ENCODE measurements around the gene CCBE1.

The CCBE1 gene

DNA sequence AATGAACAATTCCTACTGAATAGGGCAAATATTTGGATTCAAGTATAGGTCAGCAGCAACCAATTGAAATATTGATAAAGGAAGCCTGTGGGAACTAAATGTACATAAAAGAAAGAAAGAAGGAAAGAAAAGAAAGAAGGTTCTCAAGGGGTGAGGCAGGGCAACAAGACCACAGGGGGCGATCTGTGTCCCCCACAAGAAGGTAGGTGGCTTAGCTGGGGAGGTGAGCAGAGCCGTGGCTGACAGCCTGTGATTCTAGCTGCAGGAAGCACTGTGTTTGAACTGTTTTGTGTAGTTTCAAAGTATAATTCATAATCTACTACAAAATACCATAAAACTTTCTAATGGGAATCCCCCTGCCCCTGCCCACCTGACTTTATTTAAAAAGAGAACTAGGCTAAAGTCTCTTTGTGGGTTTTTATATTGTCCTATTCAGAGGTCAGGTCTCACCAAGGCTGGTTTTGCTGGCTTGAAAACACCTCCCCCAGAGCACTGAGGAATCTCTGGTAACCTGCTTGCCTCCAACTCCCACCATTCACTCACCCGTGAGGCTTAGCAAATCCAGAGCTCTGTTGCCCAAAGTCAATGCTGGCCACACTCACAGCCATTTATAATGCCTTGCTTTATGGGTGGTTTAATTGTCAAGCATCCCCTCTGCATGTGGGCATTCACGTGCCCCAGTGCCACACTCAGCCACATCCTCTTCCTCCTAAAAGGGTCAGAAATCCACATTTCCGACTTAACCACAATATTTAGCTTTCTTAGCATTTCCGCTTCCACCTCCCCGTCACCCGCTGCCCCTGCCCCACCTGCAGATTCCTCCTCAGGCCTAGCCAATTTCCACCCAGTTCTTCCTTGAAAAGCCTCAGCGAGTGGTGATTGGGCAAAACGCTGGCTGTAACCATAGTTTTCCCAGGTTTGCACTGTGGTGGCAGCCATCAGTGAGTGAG lies 301.7 kb downstream of the CCBE1 start:
- no peak for TF ChIP-seq JUND (IDR thresholded peaks at IDR 0.05; ENCODE audit: low read depth)
- in situ Hi-C loops (cut with HindIII; ENCODE audit: low pct_unique_long_range_greater_than_20kb, low sequenced_read_pairs), result no loop called here
- no peak for DNase-seq (ENCODE audit: low read depth in 1 of 2, low spot score in 1 of 2)

DNA sequence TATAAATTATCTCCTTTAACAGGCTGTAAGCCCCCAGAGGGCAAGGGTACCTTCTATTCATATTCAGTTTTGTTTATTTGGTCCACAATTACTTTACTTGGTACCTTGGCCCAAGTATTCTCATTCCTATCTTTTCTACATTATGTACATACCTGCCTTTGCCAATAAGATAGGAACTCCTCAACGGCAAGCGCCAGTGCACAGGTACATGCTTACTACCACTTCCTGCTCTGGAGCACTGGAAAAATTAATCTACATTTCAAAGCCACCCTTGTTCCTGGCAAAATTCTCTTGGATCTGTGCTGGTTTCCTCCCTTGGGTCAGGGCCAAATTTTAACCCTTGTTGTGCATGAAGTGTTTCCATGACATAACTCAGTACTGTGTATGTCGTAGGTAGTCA lies 303.8 kb downstream of the CCBE1 start:
- DNase-seq (ENCODE audit: low read depth in 1 of 2, low spot score in 1 of 2), result no peak
- TF ChIP-seq JUND (IDR thresholded peaks at IDR 0.05; ENCODE audit: low read depth), result no peak
- in situ Hi-C loops (cut with HindIII; ENCODE audit: low pct_unique_long_range_greater_than_20kb, low sequenced_read_pairs), result no loop called here

DNA sequence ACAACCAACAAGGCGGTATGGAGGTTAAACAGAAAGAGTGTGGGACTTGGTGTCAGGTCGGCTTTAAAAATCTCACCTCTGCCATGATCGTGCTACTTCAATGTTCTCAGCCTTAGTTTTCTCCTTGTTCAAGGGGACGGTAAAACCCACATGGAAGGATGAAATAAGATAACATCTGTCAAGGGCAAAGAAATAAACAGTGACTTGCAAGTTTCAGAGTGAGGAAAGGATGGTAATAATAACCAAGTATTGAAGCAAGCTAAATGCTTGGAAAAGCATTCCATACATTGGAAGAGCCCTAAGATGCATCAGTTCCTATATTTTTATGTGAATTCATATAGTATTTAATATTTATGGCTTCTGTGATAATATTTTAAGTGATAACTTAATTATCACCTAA lies 308.4 kb downstream of the CCBE1 start:
- TF ChIP-seq JUND (IDR thresholded peaks at IDR 0.05; ENCODE audit: low read depth), result no peak
- no peak for DNase-seq (ENCODE audit: low read depth in 1 of 2, low spot score in 1 of 2)
- in situ Hi-C loops (cut with HindIII; ENCODE audit: low pct_unique_long_range_greater_than_20kb, low sequenced_read_pairs), result no loop called here

DNA sequence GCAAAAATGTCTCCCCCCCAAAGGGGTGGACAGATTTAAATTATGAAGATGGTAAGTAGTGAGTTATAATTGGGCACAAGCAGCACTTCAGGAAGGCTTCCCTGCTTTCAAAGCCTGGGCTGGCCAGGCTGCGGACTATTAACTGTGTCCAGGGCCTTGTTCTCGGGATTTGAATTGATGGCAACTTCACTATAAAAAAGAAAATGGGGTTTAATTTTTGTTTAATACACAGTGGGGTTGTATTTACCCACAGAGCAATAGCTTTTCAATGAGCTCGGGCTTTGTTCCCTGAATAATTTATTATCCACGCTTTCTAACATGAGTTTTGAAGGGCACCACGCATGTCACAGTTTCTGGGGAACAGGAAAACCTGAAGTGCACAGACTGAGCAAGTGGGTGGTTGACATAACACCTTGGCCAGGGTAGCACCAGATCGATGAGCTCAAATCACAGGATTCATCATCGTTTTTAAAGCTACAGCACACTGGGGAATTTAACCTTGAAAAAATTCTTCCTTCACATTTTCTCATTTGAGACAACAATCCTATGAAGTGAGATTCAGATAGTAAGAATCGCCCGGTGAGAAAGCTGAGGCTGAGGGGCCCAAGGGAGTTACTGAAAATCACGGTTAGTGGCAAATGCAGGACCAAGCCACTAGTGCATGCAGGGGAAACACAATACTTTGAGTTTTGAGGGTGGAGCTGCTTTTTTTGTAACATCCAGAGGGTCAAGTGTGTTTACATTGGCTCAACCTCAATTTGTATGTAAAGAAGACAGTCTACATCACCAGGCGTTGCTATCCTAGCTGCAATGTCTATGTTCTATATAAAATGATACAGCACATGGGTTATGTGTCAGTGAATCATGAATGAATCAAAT lies 309.3 kb downstream of the CCBE1 start:
- in situ Hi-C loops (cut with HindIII; ENCODE audit: low pct_unique_long_range_greater_than_20kb, low sequenced_read_pairs), result no loop called here
- no peak for DNase-seq (ENCODE audit: low read depth in 1 of 2, low spot score in 1 of 2)
- TF ChIP-seq JUND (IDR thresholded peaks at IDR 0.05; ENCODE audit: low read depth), result no peak

DNA sequence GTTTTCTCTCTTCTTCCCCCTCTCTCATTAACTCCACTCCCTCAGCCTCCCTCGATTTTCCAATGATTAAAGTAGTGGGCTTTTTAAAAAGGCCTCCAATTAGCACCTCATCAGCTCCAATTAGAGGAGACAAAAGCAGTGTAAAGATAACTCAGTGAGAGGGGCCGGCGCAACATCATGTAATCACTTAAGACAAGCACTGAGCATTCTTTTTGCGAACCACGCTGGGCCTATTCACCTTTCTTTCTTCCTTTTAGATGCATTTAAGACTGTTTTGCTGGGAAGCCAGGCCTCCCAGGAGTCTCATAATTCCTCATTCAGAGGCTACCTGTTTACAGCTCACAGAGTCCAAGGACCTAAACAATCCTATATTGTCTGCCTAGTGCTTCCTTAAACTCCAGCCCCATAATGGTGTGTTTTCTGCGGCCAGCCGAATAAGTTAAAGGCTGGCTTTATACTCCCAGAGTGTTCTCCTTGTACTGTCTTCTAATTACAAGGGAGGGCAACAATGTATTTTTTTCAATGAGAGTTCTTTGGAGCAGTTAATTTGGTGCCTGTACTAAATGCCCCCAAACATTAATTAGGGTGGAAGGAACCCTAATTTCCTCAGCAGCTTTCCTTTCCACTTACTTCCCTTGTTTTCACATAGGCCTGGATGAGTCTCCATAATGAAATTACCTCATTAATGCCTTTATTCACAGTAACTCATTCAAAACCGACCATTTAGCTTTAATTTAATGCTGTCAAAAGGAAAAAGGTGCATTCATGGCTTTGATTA lies 310.1 kb downstream of the CCBE1 start:
- no peak for TF ChIP-seq JUND (IDR thresholded peaks at IDR 0.05; ENCODE audit: low read depth)
- in situ Hi-C loops (cut with HindIII; ENCODE audit: low pct_unique_long_range_greater_than_20kb, low sequenced_read_pairs), result no loop called here
- DNase-seq (ENCODE audit: low read depth in 1 of 2, low spot score in 1 of 2), result no peak

DNA sequence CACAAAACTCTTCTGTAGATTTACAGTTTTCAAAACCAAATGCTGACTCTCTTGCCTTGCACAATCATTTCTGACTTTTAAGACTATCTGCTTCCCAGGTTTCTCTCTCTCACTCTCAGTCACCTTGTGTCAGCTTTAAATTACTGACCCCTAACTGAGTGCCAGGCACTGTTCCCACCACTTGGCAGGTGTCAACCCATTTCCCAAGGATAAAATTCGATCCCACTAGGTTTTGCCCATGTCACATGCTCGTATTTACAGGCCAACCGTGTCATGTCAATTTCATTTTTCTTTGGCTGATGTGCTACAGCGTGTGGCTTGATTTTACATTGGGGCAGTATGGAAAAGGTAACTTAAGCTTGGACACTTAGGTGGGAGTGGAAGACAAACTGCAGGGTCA lies 312.0 kb downstream of the CCBE1 start:
- in situ Hi-C loops (cut with HindIII; ENCODE audit: low pct_unique_long_range_greater_than_20kb, low sequenced_read_pairs), result no loop called here
- no peak for DNase-seq (ENCODE audit: low read depth in 1 of 2, low spot score in 1 of 2)
- no peak for TF ChIP-seq JUND (IDR thresholded peaks at IDR 0.05; ENCODE audit: low read depth)

DNA sequence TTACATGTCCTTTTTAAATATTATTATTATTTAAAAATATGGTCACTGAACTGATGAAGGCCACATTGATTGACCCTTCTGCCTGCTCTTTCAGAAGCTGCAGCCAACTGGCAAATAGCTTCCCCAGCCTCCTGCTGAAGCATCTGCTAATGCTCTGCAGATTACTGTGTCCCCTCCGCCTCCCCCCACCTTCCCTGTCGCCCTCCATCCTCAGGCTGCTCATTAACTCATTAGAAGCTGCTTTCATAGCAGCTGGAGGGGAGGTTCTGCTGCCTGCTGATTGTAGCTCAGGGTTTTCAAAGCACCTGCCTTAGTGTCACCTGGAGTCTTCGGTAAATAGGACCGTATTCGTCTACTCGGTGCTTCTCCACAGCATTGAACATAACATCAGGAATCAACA lies 313.4 kb downstream of the CCBE1 start:
- in situ Hi-C loops (cut with HindIII; ENCODE audit: low pct_unique_long_range_greater_than_20kb, low sequenced_read_pairs), result no loop called here
- TF ChIP-seq JUND (IDR thresholded peaks at IDR 0.05; ENCODE audit: low read depth), result no peak
- DNase-seq (ENCODE audit: low read depth in 1 of 2, low spot score in 1 of 2), result no peak

DNA sequence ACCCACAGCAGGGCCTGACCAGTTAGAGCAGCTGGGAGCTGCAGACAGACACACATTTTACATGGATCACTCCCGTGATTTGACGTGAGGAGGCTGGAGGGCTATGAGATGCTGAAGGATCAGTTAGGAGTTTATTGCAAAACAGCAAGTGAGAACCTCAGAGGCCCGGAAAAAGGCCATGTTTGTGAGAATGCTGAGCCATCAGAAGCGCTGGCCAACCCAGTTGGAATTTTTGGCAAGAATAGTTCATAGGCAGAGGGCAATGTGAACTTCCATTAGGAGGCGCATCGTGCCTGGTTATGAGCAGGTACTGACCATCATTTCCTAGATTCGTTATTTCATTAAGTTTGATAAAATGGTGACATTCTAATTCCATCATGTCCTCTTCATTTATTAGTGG lies 314.8 kb downstream of the CCBE1 start:
- in situ Hi-C loops (cut with HindIII; ENCODE audit: low pct_unique_long_range_greater_than_20kb, low sequenced_read_pairs), result no loop called here
- TF ChIP-seq JUND (IDR thresholded peaks at IDR 0.05; ENCODE audit: low read depth), result no peak
- no peak for DNase-seq (ENCODE audit: low read depth in 1 of 2, low spot score in 1 of 2)

DNA sequence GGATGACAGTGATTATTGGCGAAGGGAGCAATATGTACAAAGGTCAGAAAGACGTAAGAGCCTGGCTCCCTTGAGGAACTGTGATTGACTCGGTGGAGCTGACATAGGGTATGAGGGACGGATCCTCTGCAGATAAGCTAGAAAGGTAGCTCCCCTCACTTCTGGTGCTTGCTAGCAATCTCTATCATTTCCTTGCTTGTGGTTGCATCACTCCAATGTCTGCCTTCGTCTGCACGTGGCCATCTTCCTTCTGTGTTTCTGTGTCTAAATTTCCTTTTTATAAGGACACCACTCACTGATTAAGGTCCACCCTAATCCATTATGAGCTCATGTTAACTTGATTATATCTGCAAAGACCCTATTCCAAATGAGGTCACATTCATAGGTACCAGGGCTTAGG lies 315.3 kb downstream of the CCBE1 start:
- DNase-seq (ENCODE audit: low read depth in 1 of 2, low spot score in 1 of 2), result no peak
- no peak for TF ChIP-seq JUND (IDR thresholded peaks at IDR 0.05; ENCODE audit: low read depth)
- in situ Hi-C loops (cut with HindIII; ENCODE audit: low pct_unique_long_range_greater_than_20kb, low sequenced_read_pairs), result no loop called here

All from T47D (cell line).